HG03469 (cell line): Measurements from ENCODE around the gene FOXP1.

Experiments
- ATAC-seq: cut with Tn5 transposase; IDR thresholded peaks from one replicate; pipeline ENCODE4 v1.9.1; 2021; ENCODE audit warnings: mild to moderate bottlenecking, moderate library complexity, moderate number of reproducible peaks; ENCODE audit not compliant: unreplicated experiment

The FOXP1 gene

GRCh38 chr3:71054312-71054711 is 529.2 kb downstream of the FOXP1 start:
- no peak for ATAC-seq

- no peak for ATAC-seq
Observed at GRCh38 chr3:71053495-71053894, 530.0 kb downstream of the FOXP1 start.

DNA sequence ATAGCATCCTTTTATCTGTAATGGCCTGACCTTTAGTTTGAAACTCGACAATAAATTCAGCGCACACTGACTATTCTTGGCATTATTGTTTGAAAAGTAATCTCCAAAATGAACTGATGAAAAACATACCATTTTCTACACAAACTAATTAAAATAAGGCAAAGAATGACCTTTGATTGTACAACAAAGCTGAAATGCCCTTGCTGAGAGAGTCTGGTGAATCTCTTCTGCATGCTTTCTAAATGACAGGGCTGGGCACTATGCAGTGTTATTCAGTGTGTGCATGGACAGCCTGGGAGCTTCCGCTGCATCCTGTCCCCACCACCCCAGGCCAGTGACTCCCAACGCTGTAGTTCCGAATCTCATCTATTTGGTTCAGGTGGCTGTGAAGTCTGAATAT is 530.8 kb downstream of the FOXP1 start:
- no peak for ATAC-seq

GRCh38 chr3:71051893-71052687 is 531.4 kb downstream of the FOXP1 start:
- no peak for ATAC-seq

GRCh38 chr3:71051259-71051595 is 532.3 kb downstream of the FOXP1 start:
- ATAC-seq, result no peak

GRCh38 chr3:71050538-71051258 is 532.8 kb downstream of the FOXP1 start:
- no peak for ATAC-seq

DNA sequence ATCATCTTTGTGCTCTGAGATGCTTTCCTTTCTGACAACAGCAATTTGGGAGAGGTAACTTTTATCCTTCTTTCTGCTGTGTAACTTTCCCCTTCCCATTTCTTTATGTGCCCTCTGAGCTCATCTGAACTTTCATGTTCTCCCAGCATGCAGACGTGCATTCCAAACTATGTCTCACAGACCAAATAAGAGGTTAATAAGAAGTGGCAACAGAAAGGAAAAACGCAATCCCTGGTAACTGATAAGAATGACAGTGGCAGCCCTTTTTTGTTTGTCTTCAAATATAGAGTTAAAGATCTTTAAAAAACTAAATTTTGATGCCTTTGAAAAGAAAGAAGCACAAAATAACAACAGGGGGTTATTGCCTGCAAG is 533.4 kb downstream of the FOXP1 start:
- ATAC-seq, result no peak

- no peak for ATAC-seq
Observed at GRCh38 chr3:71048948-71049347, 534.6 kb downstream of the FOXP1 start.

DNA sequence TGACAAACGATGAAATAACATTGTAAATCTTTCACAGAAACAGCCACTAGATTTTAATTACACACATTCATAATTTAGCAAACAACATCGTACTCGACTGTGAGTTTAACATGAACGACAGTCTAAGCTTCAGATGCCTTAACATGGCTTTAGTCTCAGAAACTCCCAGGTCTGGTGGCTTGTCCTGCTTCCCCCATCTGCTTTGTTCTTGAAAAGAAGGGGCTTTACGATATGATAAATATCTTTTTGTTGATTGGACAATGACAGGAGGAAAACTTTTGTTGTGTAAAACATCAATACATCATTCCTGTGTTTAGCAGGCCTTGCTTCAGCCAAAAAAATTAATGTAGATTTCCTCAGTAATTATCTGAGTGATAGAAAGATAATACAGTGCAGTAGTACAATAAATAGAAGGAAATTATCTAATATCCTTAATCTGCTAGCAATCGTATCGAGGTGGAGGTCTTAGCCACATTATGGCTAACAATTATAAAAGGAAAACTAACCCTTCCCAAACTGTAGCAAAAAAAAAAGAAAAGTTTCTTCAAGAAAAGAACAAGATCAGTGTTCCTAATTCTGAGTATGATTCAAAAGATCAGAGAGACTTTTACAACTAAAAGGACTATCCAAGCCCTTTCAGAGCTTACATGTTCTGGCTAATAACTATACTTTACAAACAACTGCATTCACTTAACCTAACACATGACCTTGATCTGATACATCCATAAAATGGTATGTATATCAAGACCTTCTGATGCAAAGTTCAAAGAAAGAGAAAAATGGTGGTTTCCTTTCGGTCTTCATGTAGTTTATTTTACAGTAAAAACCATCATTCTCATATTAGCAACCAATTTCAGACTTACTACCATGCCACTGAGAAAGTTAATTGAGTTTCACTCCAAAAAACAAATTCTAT is 535.7 kb downstream of the FOXP1 start:
- ATAC-seq, result no peak

DNA sequence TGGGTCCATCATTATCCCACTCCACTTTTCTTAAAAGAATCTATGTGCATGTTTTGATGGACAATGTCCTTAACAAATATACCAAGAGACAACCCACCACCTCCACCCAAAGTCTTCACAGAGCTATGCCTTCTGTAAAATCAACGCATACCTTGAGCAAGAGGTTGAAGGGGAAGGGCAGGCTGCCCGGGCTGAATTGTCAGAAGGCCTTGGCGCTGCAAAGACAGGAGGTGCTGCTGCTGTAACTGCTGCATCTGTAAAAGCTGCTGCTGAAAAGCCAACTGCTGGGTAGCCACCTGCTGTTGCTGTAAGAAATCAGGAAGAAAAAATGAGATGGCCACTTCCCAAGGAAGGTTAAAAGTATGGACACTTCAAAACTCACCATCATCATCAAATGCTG is 536.7 kb downstream of the FOXP1 start:
- no peak for ATAC-seq

- ATAC-seq, result no peak
Observed at GRCh38 chr3:71045917-71046282, 537.6 kb downstream of the FOXP1 start.

GRCh38 chr3:71045212-71045916 is 538.2 kb downstream of the FOXP1 start:
- no peak for ATAC-seq

DNA sequence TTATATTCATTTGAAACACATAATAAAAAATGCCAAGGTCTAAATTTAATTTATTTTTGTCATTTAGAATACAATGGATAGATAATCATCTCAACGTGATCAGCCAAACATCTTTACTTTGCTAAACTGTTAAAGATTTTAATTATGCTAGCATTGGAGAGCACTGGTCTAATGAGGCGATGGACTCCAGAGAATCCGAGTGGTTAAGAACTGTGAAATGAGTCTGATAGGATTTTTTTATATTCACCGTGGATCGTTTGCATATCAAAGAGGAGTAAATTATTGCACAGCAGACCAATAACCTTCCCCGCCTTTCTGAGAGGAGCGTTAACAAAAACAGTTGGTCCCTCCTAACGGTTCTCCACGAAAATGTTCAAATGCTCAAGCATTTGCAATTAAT is 540.8 kb downstream of the FOXP1 start:
- no peak for ATAC-seq

DNA sequence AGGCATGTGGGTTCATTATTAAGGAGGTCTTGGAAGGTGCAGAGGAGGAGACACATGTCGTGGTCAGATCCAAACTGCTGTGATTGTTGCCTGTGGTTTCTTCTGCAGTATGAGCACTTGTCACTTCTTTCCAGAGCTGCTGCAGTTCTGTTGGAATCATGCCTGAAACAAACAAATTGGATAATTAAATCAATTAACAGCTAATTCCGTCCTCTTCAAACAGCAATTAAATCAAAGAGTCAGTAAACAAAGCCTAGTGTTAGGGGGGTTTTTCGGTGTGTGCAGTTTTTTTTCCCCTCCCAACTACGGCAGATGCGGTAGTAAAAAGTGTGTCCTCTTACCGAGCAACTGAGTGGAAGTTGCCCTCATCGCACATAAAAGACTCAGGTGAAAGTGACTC is 542.2 kb downstream of the FOXP1 start:
- ATAC-seq, result no peak

- no peak for ATAC-seq
Observed at GRCh38 chr3:71039332-71039731, 544.2 kb downstream of the FOXP1 start.

DNA sequence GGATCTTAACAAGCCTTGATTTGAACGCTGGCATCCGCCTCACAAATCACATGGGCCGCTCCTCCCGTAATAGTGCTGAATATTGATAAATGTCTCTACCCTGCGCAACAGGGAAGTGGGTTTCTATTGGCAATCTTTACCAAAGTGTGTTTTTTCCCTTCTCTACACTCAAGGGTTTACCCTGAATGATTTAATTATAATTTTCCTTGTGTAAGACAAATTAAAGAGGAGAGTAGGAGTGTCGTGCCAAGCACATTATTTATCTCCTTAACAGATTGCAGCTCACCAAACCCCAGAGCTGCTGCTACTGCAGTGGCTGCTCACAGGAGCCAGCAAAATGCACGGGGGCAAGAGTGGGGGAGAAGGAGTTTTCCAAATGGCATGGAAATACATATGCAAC is 545.8 kb downstream of the FOXP1 start:
- no peak for ATAC-seq

DNA sequence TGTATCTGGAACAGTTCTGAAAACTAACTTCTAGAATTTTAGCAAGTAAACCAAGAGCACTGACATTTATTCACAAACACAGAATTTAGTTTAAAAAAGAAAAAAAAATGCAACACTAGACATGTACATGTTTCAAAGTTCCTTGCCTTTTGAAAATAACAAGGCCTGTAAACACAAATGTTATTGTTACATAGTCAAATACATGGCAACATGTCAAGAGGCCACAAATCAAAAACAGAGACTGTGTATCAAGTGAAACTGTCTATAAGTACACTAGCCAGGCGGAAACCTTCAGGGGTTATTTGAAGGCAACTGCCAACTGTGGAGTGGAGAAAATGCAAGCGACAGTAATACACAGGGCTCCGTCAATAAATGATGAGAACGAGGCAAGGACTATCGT is 547.6 kb downstream of the FOXP1 start:
- ATAC-seq, result no peak

DNA sequence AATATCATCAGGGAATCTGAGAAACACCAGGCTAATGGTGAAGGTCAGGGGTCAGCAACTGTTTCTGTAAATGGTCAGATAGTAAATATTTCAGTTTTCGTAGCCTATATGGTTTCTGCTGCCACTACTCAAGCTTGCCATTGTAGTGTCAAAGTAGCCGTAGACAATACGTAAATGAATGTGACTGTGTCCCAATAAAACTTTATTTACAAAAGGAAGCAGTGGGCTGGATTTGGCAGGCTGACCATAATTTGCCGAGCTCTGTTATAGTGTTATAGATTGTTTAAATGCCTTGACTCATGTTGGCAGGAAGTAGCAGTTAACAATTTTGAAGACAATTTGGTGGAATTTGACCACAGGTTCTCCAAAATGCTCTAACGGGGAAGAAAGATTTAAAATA is 548.2 kb downstream of the FOXP1 start:
- no peak for ATAC-seq

DNA sequence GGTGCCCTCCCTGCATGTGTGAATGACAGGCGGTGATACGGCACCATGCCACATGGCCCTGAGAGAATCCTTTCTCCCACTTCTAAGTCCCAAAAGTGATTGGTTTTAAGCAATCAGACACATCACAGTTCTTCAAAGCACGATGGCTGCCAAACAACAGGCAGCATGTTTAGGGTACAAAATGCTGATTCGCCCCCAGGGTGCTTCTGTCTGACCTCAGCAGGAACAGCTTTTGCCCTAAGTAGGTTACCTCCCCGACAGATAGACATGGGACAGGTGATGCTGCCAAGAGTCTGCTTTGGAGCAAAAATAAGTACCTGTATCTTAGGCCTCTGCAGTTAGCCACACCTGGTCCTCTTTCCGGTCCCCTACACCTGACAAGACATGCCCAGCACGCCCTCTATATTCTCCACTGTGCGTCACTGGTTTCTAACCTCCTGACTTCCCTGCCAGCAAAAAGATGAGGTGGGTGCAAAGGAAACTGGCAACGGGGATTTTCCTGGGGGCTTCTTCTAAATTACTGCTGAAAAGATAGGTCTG is 549.8 kb downstream of the FOXP1 start:
- no peak for ATAC-seq

DNA sequence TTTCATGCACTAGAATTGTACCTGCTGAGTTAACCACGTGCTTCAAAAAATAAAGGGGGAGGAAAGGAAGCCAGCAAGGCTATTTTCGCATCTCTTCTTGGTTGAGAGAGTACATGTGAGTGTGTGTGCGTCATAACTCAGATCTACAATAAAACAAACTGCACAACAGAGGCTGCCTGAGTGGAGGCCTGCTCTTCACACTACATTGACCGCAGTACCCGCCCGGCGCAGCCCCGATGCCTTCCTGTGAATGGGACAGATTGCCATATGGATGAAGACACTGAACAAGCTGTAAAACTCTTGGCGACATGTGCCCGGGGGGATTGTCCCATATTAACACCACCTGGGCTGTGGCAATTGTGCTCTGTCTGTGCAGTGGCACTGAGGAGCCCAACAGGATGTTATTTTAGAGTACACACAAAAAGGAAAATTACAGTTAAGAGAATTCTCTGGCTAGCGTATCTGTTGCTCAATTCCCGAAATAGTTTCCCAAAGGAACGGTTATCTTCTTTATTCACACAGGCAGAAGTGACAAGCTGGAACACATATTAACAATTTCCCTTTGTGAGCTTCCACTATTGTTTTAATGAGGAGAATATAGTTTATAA is 551.5 kb downstream of the FOXP1 start:
- ATAC-seq, result no peak
